ENCODE data around the gene NUP107. TPM values are rescaled to one million over a fixed set of nuclear protein-coding genes. Genes with fewer than 3 reads are reported as not detected.

The NUP107 gene
- total and polyA plus RNA-seq, 12 donors = 9.9 to 25.7 (median 21.8) TPM

- DNase-seq = no peak
Measured at GRCh38 chr12:68686262-68686594, 550 bp upstream of the NUP107 start.

DNA sequence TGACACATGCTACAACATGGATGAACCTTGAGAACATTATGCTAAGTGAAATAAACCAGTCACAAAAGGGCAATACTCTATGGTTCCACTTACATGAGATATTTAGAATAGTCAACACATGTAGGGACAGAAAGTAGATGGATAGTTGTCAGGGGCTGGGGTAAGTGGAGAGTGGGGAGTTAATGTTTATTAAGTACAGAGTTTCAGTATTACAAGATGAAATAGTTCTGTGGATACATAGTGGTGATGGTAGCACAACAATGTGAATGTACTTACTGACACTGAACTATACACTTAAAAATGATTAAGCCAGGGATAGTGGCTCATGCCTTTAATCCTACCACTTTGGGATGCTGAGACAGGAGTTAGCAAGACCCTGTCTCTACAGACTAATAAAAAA is 8.7 kb downstream of the NUP107 start:
- TF ChIP-seq CTCF (IDR thresholded peaks at IDR 0.05) = no peak
- H3K27ac ChIP-seq = no peak overlapping the region
- H3K4me1 ChIP-seq = no peaks in the 10 kb centered on the region
- peaks cover 0 to 100% (median 34%) of the 10 kb centered on the region in 9 donors for H3K36me3 ChIP-seq
- DNase-seq = no peak
- H3K27me3 ChIP-seq = no peaks in the 10 kb centered on the region
- intact Hi-C loops (cut with DNase I) = no loop called here
- H3K4me3 ChIP-seq = no peak overlapping the region
- ATAC-seq = no peak
- no peaks in the 10 kb centered on the region for H3K9me3 ChIP-seq

More at GRCh38 chr12:68686262-68686594, 550 bp upstream of the NUP107 start:
- 52 to 53% methylated on average over 3 of the region's 3 CpGs for WGBS, 2 donors
- no peaks in the 10 kb centered on the region for H3K27me3 ChIP-seq
- H3K4me1 ChIP-seq = peaks cover 0 to 28% (median 13%) of the 10 kb centered on the region in 9 donors
- no peak for ATAC-seq
- peaks cover 0 to 20% (median 3%) of the 10 kb centered on the region in 9 donors for H3K36me3 ChIP-seq
- intact Hi-C loops (cut with DNase I) = loop anchor here in 9 of 10 donors (2.0 to 10.0 kb wide), 12 partner anchors 71 to 461 kb away; partner anchors contain the start of genes RAP1B (in 6 of the 9), IL26 (in 2 of the 9), MDM1 (in 2 of the 9) and MDM2 (in 1 of the 9)
- H3K9me3 ChIP-seq = no peaks in the 10 kb centered on the region
- no peak for TF ChIP-seq CTCF (IDR thresholded peaks at IDR 0.05)
- peak overlapping the region; percentile 10 to 86 (median 78) for H3K27ac ChIP-seq
- H3K4me3 ChIP-seq = peak overlapping the region; percentile 0 to 96 (median 83)

DNA sequence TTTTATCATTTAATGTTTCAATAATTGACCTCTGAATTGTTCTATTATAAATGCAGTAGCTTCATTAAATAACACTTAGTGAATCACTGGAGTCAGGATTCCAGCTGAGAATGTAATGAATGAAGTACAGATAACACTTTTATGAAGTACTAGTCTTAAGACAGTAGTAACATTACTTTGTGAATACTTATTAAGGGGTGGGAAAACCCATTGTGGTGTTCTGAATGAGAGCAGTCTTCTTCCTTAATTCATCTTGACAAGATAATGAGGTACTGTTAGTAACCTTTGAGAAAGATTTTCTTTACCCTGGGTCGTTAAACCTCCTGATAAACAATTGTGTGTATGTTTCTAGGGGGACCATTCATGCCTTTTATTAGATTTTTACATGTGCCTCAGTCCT is 12.7 kb downstream of the NUP107 start:
- 75 to 89% methylated on average over 1 of the region's 1 CpG for WGBS, 2 donors
- no peak for TF ChIP-seq CTCF (IDR thresholded peaks at IDR 0.05)
- H3K27me3 ChIP-seq = no peaks in the 10 kb centered on the region
- peaks cover 0 to 100% (median 42%) of the 10 kb centered on the region in 9 donors for H3K36me3 ChIP-seq
- H3K4me3 ChIP-seq = no peak overlapping the region
- intact Hi-C loops (cut with DNase I) = no loop called here
- H3K9me3 ChIP-seq = no peaks in the 10 kb centered on the region
- no peak for DNase-seq
- no peaks in the 10 kb centered on the region for H3K4me1 ChIP-seq
- H3K27ac ChIP-seq = no peak overlapping the region
- ATAC-seq = no peak

DNA sequence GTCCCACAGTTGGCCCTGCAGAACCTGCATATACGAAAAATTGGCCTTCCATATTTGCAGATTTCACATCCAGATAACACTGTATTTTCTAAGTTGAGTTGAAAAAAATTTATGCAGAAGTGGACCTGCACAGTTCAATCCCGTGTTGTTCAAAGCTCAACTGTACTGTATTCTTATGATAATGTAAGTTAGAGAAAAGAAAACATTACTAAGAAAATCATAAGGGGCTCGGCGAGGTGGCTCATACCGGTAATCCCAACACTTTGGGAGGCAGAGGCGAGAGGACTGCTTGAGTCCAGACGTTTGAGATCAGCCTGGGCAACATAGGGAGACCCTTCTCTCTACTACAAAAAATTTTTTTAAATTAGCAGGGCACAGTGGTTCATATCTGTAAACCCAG is 41.0 kb downstream of the NUP107 start:
- 94 to 95% methylated on average over 7 of the region's 7 CpGs for WGBS, 2 donors
- no peak for TF ChIP-seq CTCF (IDR thresholded peaks at IDR 0.05)
- DNase-seq (no peak), ATAC-seq (no peak)
- Histone ChIP-seq H3K27me3 (no peaks in the 10 kb centered on the region), H3K36me3 (peaks cover 0 to 97% (median 30%) of the 10 kb centered on the region in 9 donors), H3K27ac (no peak overlapping the region), H3K4me1 (no peaks in the 10 kb centered on the region), H3K9me3 (no peaks in the 10 kb centered on the region), H3K4me3 (no peak overlapping the region)
- intact Hi-C loops (cut with DNase I) = loop anchor here in 1 of 10 donors (10.0 kb wide), 1 partner anchor 87 kb away; no protein-coding TSS in a partner anchor
